ENCODE data around the gene MICAL3.
"Not testable (repeated sequence)": the region's sequence is repeated elsewhere in the genome, so short reads cannot be mapped to it uniquely, and the experiment has no call there.

The MICAL3 gene

GRCh38 chr22:17767233-17768065 lies 256.9 kb downstream of the MICAL3 start:
- DNase-seq (ENCODE audit: low read depth in 2 of 2): no peak

GRCh38 chr22:17764852-17765251 lies 259.5 kb downstream of the MICAL3 start:
- not testable (repeated sequence) for DNase-seq (ENCODE audit: low read depth in 2 of 2)

GRCh38 chr22:17764036-17764435 lies 260.3 kb downstream of the MICAL3 start:
- DNase-seq (ENCODE audit: low read depth in 2 of 2): no peak

GRCh38 chr22:17763442-17763841 lies 260.9 kb downstream of the MICAL3 start:
- not testable (repeated sequence) for DNase-seq (ENCODE audit: low read depth in 2 of 2)

GRCh38 chr22:17761138-17761488 lies 263.2 kb downstream of the MICAL3 start:
- DNase-seq (ENCODE audit: low read depth in 2 of 2): no peak

GRCh38 chr22:17754233-17754925 lies 270.0 kb downstream of the MICAL3 start:
- no peak for DNase-seq (ENCODE audit: low read depth in 2 of 2)

- no peak for DNase-seq (ENCODE audit: low read depth in 2 of 2)
These were observed 270.9 kb downstream of the MICAL3 start for GRCh38 chr22:17753401-17753989.

- DNase-seq (ENCODE audit: low read depth in 2 of 2): no peak
These were observed 272.8 kb downstream of the MICAL3 start for GRCh38 chr22:17751596-17751995.

GRCh38 chr22:17749605-17750395 lies 274.6 kb downstream of the MICAL3 start:
- DNase-seq (ENCODE audit: low read depth in 2 of 2): no peak

GRCh38 chr22:17748555-17749353 lies 275.6 kb downstream of the MICAL3 start:
- no peak for DNase-seq (ENCODE audit: low read depth in 2 of 2)

GRCh38 chr22:17746916-17747315 lies 277.4 kb downstream of the MICAL3 start:
- no peak for DNase-seq (ENCODE audit: low read depth in 2 of 2)

GRCh38 chr22:17744430-17744829 lies 279.9 kb downstream of the MICAL3 start:
- no peak for DNase-seq (ENCODE audit: low read depth in 2 of 2)

GRCh38 chr22:17743661-17744411 lies 280.5 kb downstream of the MICAL3 start:
- DNase-seq (ENCODE audit: low read depth in 2 of 2): no peak

GRCh38 chr22:17742527-17742902 lies 281.8 kb downstream of the MICAL3 start:
- no peak for DNase-seq (ENCODE audit: low read depth in 2 of 2)

- no peak for DNase-seq (ENCODE audit: low read depth in 2 of 2)
These were observed 282.4 kb downstream of the MICAL3 start for GRCh38 chr22:17741866-17742526.

GRCh38 chr22:17739196-17739975 lies 285.0 kb downstream of the MICAL3 start:
- DNase-seq (ENCODE audit: low read depth in 2 of 2): no peak

- no peak for DNase-seq (ENCODE audit: low read depth in 2 of 2)
These were observed 285.8 kb downstream of the MICAL3 start for GRCh38 chr22:17738386-17739128.

Measured in fibroblast of skin of left biceps (primary cell).